GM23338 (cell line): Measurements from ENCODE around the gene DCLK1. TPM values are rescaled to one million over a fixed set of nuclear protein-coding genes. Genes with fewer than 3 reads are reported as not detected.

ENCODE experiments used
- ATAC-seq: fragments of 200-7000 bp; cut with Tn5 transposase; 3 replicates; pipeline ENCODE4 v1.9.1; 2020
- DNase-seq: peaks from one replicate; pipeline ENCODE4 v3.0.0-alpha.2; 2015; ENCODE audit warnings: low spot score
- H2AFZ ChIP-seq: fragments of 200-600 bp; sonication (generic); 2 replicates; pipeline ENCODE4 v1.8.0; 2016; ENCODE audit warnings: antibody characterized with exemption, mild to moderate bottlenecking, moderate library complexity
- H3F3A ChIP-seq: fragments of 200-600 bp; sonication (generic); replicated peaks from 2 replicates; pipeline ENCODE4 v1.8.0; 2017; ENCODE audit warnings: antibody characterized with exemption, mixed run types, low read depth
- H3K27ac ChIP-seq: fragments of 200-600 bp; sonication (generic); 2 replicates; pipeline ENCODE4 v1.6.1; 2016; ENCODE audit warnings: low read depth
- H3K27me3 ChIP-seq: fragments of 200-600 bp; sonication (generic); 2 replicates; pipeline ENCODE4 v1.8.0; 2016; ENCODE audit warnings: mild to moderate bottlenecking, mixed run types, moderate library complexity; ENCODE audit not compliant: insufficient read depth
- H3K36me3 ChIP-seq: fragments of 200-600 bp; sonication (generic); 2 replicates; pipeline ENCODE4 v1.8.0; 2016; ENCODE audit warnings: mild to moderate bottlenecking; ENCODE audit not compliant: insufficient read depth
- H3K4me1 ChIP-seq: fragments of 200-600 bp; sonication (generic); 2 replicates; pipeline ENCODE4 v1.8.0; 2016; ENCODE audit warnings: mild to moderate bottlenecking, moderate library complexity; ENCODE audit not compliant: insufficient read depth
- H3K4me2 ChIP-seq: fragments of 200-600 bp; sonication (generic); 2 replicates; pipeline ENCODE4 v1.7.1; 2017; ENCODE audit warnings: mixed run types
- H3K4me3 ChIP-seq: fragments of 200-600 bp; sonication (generic); 2 replicates; pipeline ENCODE4 v1.6.1; 2016; ENCODE audit warnings: mixed run types
- H3K79me2 ChIP-seq: fragments of 200-600 bp; sonication (generic); replicated peaks from 2 replicates; pipeline ENCODE4 v1.8.0; 2017; ENCODE audit warnings: mild to moderate bottlenecking; ENCODE audit not compliant: insufficient read depth
- H3K9me2 ChIP-seq: fragments of 200-600 bp; sonication (generic); 2 replicates; pipeline ENCODE4 v1.8.0; 2017; ENCODE audit not compliant: insufficient read depth
- H4K20me1 ChIP-seq: fragments of 200-600 bp; sonication (generic); replicated peaks from 2 replicates; pipeline ENCODE4 v1.8.0; 2017; ENCODE audit warnings: mild to moderate bottlenecking; ENCODE audit not compliant: insufficient read depth
- H3K27ac Mint-ChIP-seq: 2 replicates; pipeline ENCODE4 v1.8.0; 2020; ENCODE audit warnings: inconsistent platforms, mild to moderate bottlenecking, moderate library complexity, mixed read lengths
- H3K27me3 Mint-ChIP-seq: 3 replicates; pipeline ENCODE4 v1.8.0; 2022; ENCODE audit warnings: low read depth, mild to moderate bottlenecking, moderate library complexity, mixed read lengths, inconsistent platforms; ENCODE audit not compliant: insufficient read depth, poor library complexity
- H3K36me3 Mint-ChIP-seq: 3 replicates; pipeline ENCODE4 v1.8.0; 2021; ENCODE audit warnings: low read depth, mild to moderate bottlenecking, inconsistent platforms, moderate library complexity, mixed read lengths
- H3K4me1 Mint-ChIP-seq: 3 replicates; pipeline ENCODE4 v1.8.0; 2020; ENCODE audit warnings: mild to moderate bottlenecking, inconsistent platforms, mixed read lengths
- H3K4me3 Mint-ChIP-seq: 3 replicates; pipeline ENCODE4 v1.8.0; 2021; ENCODE audit warnings: moderate library complexity, mild to moderate bottlenecking, inconsistent platforms, mixed read lengths
- H3K9me3 Mint-ChIP-seq: 3 replicates; pipeline ENCODE4 v1.8.0; 2020; ENCODE audit warnings: moderate library complexity, mild to moderate bottlenecking, inconsistent platforms, mixed read lengths
- CREB1 ChIP-seq: fragments of 250-450 bp; sonication (Bioruptor Pico); IDR thresholded peaks from 2 replicates; pipeline ENCODE4 v1.5.0; 2020; ENCODE audit warnings: low read depth, mild to moderate bottlenecking, moderate library complexity
- ETS1 ChIP-seq: IDR thresholded peaks from 2 replicates; pipeline ENCODE4 v1.6.1; 2016; ENCODE audit warnings: antibody characterized with exemption
- EZH2 ChIP-seq: fragments of 200-600 bp; sonication (generic); IDR thresholded peaks from one replicate; pipeline ENCODE4 v1.8.0; 2017; ENCODE audit warnings: antibody characterized with exemption, mild to moderate bottlenecking, low read depth; ENCODE audit not compliant: unreplicated experiment
- EZH2phosphoT487 ChIP-seq: fragments of 200-600 bp; sonication (generic); IDR thresholded peaks from one replicate; pipeline ENCODE4 v1.8.1; 2018; ENCODE audit warnings: antibody characterized with exemption; ENCODE audit not compliant: unreplicated experiment
- JUNB ChIP-seq: IDR thresholded peaks from one replicate; pipeline ENCODE4 v1.6.1; 2016; ENCODE audit warnings: antibody characterized with exemption; ENCODE audit not compliant: unreplicated experiment
- NANOG ChIP-seq: IDR thresholded peaks from 2 replicates; pipeline ENCODE4 v1.6.1; 2016; ENCODE audit warnings: antibody characterized with exemption, borderline replicate concordance
- POLR2AphosphoS5 ChIP-seq: IDR thresholded peaks from 2 replicates; pipeline ENCODE4 v1.6.1; 2016; ENCODE audit warnings: antibody characterized with exemption, low read depth
- REST ChIP-seq: IDR thresholded peaks from one replicate; pipeline ENCODE4 v1.6.1; 2018; ENCODE audit warnings: antibody characterized with exemption; ENCODE audit not compliant: unreplicated experiment
- STAT1 ChIP-seq: IDR thresholded peaks from one replicate; pipeline ENCODE4 v1.6.1; 2016; ENCODE audit warnings: antibody characterized with exemption; ENCODE audit not compliant: unreplicated experiment
- ZNF114 ChIP-seq: fragments of 250-450 bp; sonication (Bioruptor Pico); IDR thresholded peaks from 2 replicates; pipeline ENCODE4 v1.5.0; 2020; ENCODE audit warnings: mild to moderate bottlenecking, moderate library complexity
- ZNF331 ChIP-seq: fragments of 250-450 bp; sonication (Bioruptor Pico); IDR thresholded peaks from 2 replicates; pipeline ENCODE4 v1.5.0; 2020; ENCODE audit warnings: low read depth, mild to moderate bottlenecking, moderate library complexity
- ZNF462 ChIP-seq: fragments of 250-450 bp; sonication (Bioruptor Pico); IDR thresholded peaks from 2 replicates; pipeline ENCODE4 v1.5.0; 2020; ENCODE audit warnings: mild to moderate bottlenecking, moderate library complexity
- polyA plus RNA-seq: library from polyadenylated mRNA; unstranded; fragments of >200 nt; fragmentation: Nextera tagmentation; extraction: Ambion mirVana; gene quantifications from 2 replicates; pipeline ENCODE4 v1.2.1, GENCODE V29; 2016
- total RNA-seq: library from RNA; depleted of rRNA; stranded (reverse); fragments of >200 nt; shearing (Covaris generic); gene quantifications from 2 replicates; pipeline ENCODE4 v1.2.3, GENCODE V29; 2014

DCLK1 gene
- total and polyA plus RNA-seq, 2 experiments from 2014 or later: 13.1 to 57.7 TPM

- Histone ChIP-seq H3K4me2 (no peak overlapping the region), H2AFZ (no peak overlapping the region), H3K27ac (no peak overlapping the region), H3K9me2 (0 out of 2 replicates have a peak, but pooled peaks cover 4% of the 10 kb centered on the region), H3K4me1 (no peaks in the 10 kb centered on the region), H3K79me2 (no peaks in the 10 kb centered on the region), H3K36me3 (no peaks in the 10 kb centered on the region), H3F3A (no peaks in the 10 kb centered on the region), H3K4me3 (no peak overlapping the region), H4K20me1 (no peaks in the 10 kb centered on the region), H3K27me3 (no peaks in the 10 kb centered on the region)
- DNase-seq (no peak), ATAC-seq (no peak)
- no peak for TF ChIP-seq EZH2
- Mint-ChIP-seq H3K4me3 (no peak overlapping the region), H3K27me3 (peaks cover 3% of the 10 kb centered on the region), H3K27ac (no peak overlapping the region), H3K36me3 (no peaks in the 10 kb centered on the region), H3K9me3 (no peaks in the 10 kb centered on the region), H3K4me1 (no peaks in the 10 kb centered on the region; the same call in 2 of the 3 replicates)
These were observed 292.8 kb downstream of the DCLK1 start for GRCh38 chr13:35838356-35838755.

- Mint-ChIP-seq H3K9me3 (no peaks in the 10 kb centered on the region), H3K4me1 (peaks cover 6% of the 10 kb centered on the region; the same call in 2 of the 3 replicates), H3K27me3 (peaks cover 3% of the 10 kb centered on the region), H3K27ac (no peak overlapping the region), H3K4me3 (no peak overlapping the region), H3K36me3 (no peaks in the 10 kb centered on the region)
- H3K4me2 ChIP-seq: no peak overlapping the region
- H3K79me2 ChIP-seq: no peaks in the 10 kb centered on the region
- no peak overlapping the region for H3K4me3 ChIP-seq
- H3K36me3 ChIP-seq: no peaks in the 10 kb centered on the region
- DNase-seq: no peak
- H3K4me1 ChIP-seq: no peaks in the 10 kb centered on the region
- no peaks in the 10 kb centered on the region for H3F3A ChIP-seq
- no peaks in the 10 kb centered on the region for H4K20me1 ChIP-seq
- no peak overlapping the region for H3K27ac ChIP-seq
- no peaks in the 10 kb centered on the region for H3K27me3 ChIP-seq
- 0 out of 2 replicates have a peak, but pooled peaks cover 4% of the 10 kb centered on the region for H3K9me2 ChIP-seq
- H2AFZ ChIP-seq: no peak overlapping the region
- ATAC-seq: no peak
- TF ChIP-seq EZH2phosphoT487 (no peak), CREB1 (CRISPR knock-in tag) (no peak), POLR2AphosphoS5 (no peak), ZNF114 (CRISPR knock-in tag) (no peak), ZNF331 (CRISPR knock-in tag) (no peak), EZH2 (no peak), STAT1 (no peak), JUNB (no peak), REST (no peak), ETS1 (no peak), NANOG (no peak), ZNF462 (no peak)
These were observed 294.7 kb downstream of the DCLK1 start for GRCh38 chr13:35836446-35836845.
